GM19463 (cell line): Measurements from ENCODE around the gene CARMIL1.

Source experiments
- ATAC-seq: cut with Tn5 transposase; IDR thresholded peaks from one replicate; pipeline ENCODE4 v1.9.1; 2021; ENCODE audit warnings: mild to moderate bottlenecking, moderate library complexity; ENCODE audit not compliant: unreplicated experiment

The CARMIL1 gene

DNA sequence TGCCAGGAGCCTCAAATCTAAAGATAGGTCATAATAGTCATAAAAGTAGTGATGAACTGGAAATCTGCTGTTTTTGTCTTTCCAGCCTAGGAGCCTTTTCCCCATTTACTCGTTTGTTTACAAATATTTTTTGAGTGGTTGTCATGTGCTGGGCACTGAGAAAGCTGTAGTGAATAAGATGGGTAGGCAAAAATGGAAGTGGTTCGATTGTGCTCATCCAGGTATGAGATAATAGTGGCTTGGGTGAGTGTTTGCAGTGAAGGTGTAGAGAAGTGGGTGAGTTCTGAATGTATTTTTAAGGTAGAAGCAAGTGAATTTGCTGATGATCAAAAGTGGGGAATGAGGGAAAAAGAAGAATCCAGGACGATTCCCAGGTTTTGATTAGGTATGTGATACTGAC, 53.0 kb downstream of the CARMIL1 start:
- ATAC-seq: no peak

DNA sequence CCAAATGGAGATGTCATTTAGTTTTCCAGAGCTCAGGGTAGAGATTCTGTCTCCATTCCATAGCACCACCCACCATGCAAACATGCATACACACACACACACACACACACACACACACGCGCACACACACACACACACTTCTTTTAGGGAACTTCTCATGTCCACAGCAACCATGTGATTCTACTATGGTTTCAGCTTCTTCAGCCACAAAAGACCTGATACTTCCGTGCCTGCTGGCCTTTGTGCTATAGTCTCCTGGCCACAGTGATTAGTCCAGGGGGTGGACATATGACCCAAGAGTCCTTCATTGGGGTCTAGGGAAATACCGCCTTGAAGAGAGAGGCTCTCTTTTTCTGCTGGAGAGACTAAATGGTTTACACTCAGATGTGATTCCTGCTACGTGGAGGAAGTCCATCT, 53.5 kb downstream of the CARMIL1 start:
- ATAC-seq: no peak

GRCh38 chr6:25333471-25333870, 54.3 kb downstream of the CARMIL1 start:
- no peak for ATAC-seq

DNA sequence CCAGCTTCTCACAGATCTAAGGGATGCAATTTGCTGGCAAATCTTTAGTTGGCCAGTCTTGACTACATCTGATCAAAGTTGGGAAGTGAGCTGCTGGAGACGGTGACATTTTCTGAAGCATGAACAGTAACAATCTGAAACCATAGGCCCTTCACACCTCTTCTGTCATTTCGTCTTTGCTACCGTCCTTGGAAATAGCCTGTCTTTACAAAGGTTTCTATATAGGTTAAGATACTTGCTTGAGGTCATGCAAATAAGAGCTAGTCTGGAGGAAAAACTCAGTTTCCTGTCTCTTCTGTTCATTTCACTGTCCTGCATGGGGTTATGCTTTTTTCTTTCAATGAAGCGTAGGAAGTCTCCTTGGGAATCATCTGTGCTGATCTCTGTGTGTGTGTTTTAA, 55.6 kb downstream of the CARMIL1 start:
- peak; percentile 80 for ATAC-seq

DNA sequence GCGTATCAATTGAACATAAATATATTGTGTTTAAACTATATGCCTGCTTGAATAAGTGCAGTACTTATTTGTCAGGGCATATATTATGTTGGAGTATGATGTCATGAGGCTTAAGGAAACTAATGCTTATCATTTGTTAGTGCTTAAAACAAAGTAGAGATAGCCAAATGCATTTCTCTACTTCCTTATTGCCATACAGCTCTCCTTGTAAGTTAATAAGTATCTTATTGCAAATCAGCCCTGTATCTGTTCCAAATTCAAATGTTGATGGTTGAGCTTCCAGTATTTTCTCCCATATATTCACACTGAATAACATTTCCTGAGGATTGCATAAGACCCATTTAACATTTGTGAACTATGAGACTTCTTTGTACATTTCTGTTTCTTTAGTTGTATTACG, 57.8 kb downstream of the CARMIL1 start:
- ATAC-seq: no peak

DNA sequence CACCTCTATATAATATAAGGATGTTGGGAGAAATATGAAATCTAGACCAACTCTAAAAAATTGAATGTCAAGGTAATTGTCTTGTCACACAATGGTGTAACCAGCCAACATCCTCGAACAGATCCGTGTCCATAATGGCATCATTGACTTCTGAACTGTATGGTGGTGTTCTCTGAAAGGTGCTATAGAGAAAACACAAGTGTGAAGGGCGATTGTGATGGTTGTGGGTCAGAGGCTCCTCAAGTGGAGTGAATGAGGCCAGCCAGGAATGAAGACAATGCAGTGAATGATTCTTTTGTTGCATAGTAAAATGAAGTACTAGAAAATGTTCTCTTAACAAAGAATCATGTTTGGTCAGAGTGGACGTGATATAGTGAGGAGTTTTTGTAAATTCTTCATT, 58.3 kb downstream of the CARMIL1 start:
- no peak for ATAC-seq

GRCh38 chr6:25340431-25341202, 61.4 kb downstream of the CARMIL1 start:
- peak; percentile 22 for ATAC-seq

- peak; percentile 76 for ATAC-seq
Observed at GRCh38 chr6:25341203-25341552, 62.0 kb downstream of the CARMIL1 start.

DNA sequence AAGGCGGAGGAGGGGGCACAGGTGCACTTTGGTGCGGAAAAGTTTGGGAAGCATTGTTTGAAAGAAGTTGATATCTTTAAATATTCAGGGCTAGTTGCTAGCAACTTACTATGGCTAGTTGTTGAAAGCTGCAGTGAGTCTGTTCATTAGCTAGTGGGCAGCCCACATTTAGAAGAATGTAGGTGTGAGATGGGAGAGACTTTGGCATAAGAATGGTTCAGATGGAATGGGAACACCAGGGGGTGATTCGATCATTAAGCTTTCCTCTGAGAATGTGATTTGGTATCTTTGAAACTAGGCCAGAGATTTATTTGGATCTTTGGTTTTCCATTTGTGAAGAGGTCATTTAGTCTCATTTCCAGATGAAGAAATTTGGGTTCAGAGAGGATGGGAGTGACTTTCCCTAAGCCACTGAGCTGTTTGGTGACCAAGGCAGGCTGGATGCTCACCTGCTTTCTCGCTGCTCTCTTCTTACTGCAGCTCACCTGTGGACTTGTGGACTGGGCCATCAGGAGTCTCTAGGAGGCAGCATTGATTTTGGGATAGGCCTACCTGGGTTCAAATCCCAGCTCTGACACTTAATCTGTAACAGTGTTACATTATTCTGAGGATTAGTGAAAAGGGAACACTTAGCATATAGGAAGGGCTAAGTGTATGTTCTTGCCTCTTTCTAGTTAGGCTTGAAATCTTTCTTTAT, 62.9 kb downstream of the CARMIL1 start:
- no peak for ATAC-seq

GRCh38 chr6:25342802-25343201, 63.6 kb downstream of the CARMIL1 start:
- ATAC-seq: no peak

GRCh38 chr6:25343984-25344383, 64.8 kb downstream of the CARMIL1 start:
- ATAC-seq: no peak

- no peak for ATAC-seq
Observed at GRCh38 chr6:25344827-25345226, 65.7 kb downstream of the CARMIL1 start.

GRCh38 chr6:25346064-25346463, 66.9 kb downstream of the CARMIL1 start:
- ATAC-seq: no peak

GRCh38 chr6:25350573-25350972, 71.4 kb downstream of the CARMIL1 start:
- no peak for ATAC-seq

DNA sequence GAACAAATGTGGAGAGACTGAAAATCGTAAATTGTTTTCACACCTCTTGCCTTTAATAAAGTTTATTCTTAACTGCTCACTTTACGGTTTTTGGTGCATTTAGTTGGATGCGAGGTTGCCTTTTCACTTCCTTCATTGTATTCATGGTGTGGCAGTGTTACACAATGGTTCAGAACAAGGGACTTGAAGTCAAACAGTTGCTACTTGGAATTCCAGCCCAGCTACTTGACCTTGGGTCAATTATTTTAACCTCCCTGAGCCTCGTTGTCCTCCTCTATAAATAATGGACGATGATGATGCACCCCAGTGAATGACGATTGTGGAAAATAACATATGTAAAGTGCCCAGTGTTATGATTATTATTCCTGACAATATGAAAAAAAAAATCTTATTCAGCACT, 72.3 kb downstream of the CARMIL1 start:
- ATAC-seq: no peak

- no peak for ATAC-seq
Observed at GRCh38 chr6:25352285-25352684, 73.1 kb downstream of the CARMIL1 start.

GRCh38 chr6:25354078-25354932, 75.1 kb downstream of the CARMIL1 start:
- ATAC-seq: no peak

GRCh38 chr6:25359191-25359861, 80.2 kb downstream of the CARMIL1 start:
- ATAC-seq: no peak

DNA sequence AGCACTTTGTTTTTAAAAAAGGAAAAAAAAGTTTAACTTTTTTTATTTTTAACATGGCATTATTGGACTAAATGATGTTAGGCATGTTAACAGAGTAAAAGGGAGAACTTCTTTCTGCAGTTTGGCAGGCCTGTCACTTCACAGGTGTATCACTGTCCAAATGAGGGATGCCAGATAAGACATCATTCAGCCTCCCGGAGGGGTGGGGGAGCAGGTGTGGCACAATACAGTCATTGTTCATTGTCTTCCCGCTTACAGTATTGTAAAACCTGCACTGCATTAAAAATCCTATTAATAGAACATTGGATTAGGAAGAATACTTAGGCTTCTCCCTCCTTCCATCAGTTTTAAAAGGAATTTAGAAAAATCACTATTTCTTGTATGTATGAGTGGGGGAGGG, 80.7 kb downstream of the CARMIL1 start:
- ATAC-seq: no peak

DNA sequence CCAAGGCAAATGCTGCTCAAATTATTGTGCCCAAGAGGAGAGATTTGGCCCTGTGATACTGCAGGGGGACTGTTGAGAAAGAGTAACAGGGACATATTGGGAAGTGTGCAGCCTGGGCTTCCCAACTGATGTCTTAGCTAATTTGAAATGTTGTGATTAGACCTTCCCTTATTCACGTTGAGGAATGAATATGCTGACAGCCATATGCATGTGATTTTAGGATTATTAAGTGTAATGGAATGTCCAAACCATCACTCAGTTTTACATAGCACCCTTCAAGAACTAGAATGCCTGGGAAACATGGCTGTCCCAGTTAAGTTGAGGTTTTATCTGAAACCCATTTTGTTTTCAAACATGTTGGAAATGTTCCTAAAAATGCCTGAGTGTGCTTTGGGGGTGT, 81.4 kb downstream of the CARMIL1 start:
- ATAC-seq: no peak

DNA sequence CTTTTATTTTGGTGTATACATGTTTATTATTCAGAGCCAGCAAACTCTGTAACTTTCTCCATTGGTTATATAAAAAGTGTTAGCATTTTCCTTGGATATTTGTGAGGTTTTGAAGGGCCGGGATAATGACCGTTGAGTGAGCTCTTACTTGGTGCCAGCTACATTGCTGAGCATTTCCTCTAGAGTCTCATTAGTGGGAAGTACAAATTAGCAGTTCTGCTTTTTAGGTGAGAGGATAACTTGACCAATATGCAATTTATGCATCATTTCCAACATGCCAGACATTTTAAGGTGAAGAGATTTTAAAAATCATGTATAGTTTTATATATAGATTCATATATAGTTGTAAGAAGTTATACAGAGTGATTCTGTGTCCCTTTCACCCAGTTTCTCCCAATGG, 84.3 kb downstream of the CARMIL1 start:
- no peak for ATAC-seq
